HepG2 (cell line): ENCODE measurements around the gene USP14. TPM values are rescaled to one million over a fixed set of nuclear protein-coding genes. Genes with fewer than 3 reads are reported as not detected.
A peak's percentile ranks its signal among the peaks of the same experiment; 100 is the strongest.
"Not testable (repeated sequence)": the region's sequence is repeated elsewhere in the genome, so short reads cannot be mapped to it uniquely, and the experiment has no call there.

Source experiments
- ATAC-seq: fragments of 200-7000 bp; cut with Tn5 transposase; 3 replicates; pipeline ENCODE4 v1.9.1; 2020; ENCODE audit warnings: mild to moderate bottlenecking, moderate library complexity
- BruUV-seq: library from RNA; stranded (reverse); fragments of 400-500 nt; replicated peaks from 2 replicates; lab custom pipeline; 2021; lab: Mats Ljungman, UMichigan
- CTCF ChIA-PET: fragments of 300-600 bp; formaldehyde crosslinking; extraction: SDS; loops from one replicate; lab custom pipeline; 2021; ENCODE audit warnings: low total read pairs, inconsistent platforms, low intra/inter-chr PET ratio; lab: Yijun Ruan, JAX
- POLR2A ChIA-PET: fragments of 350-600 bp; sonication (Branson Sonifier 250); formaldehyde crosslinking; loops from one replicate; lab custom pipeline; 2020; ENCODE audit warnings: antibody characterized with exemption, inconsistent platforms; lab: Yijun Ruan, JAX
- DNase-seq: peaks from one replicate; pipeline ENCODE4 v3.0.0-alpha.2; 2015; ENCODE audit warnings: low spot score
- FAIRE-seq: peaks from 3 replicates; lab custom pipeline; 2011; peaks lifted over from hg19 to GRCh38; lab: Jason Lieb, UNC
- H2AFZ ChIP-seq: one replicate; pipeline ENCODE4 v1.6.1; 2011; ENCODE audit warnings: low read length, inconsistent platforms
- H3K27ac ChIP-seq: fragments of 300-600 bp; 3 replicates; pipeline ENCODE4 v1.8.0; 2011; ENCODE audit warnings: mixed run types, mild to moderate bottlenecking, mixed read lengths, low read length, inconsistent platforms; ENCODE audit not compliant: insufficient read depth; ENCODE audit errors: extremely low read length
- H3K27me3 ChIP-seq, 2 experiments: fragments of 200-600 bp in 1 of 2; 2 replicates in 1 of 2; 3 replicates in 1 of 2; pipeline versions ENCODE4 v1.6.0 to v1.8.0; 2011; ENCODE audit warnings: low read length in 2 of 2, mild to moderate bottlenecking in 2 of 2, moderate library complexity in 2 of 2, inconsistent platforms in 1 of 2; ENCODE audit not compliant: insufficient read depth in 2 of 2, control insufficient read depth in 1 of 2
- H3K36me3 ChIP-seq, 2 experiments: fragments of 200-600 bp in 1 of 2; replicated peaks in 1 of 2; 2 replicates in 1 of 2; 3 replicates in 1 of 2; pipeline versions ENCODE4 v1.5.1 to v1.8.0; 2011; ENCODE audit warnings: low read length in 2 of 2, inconsistent platforms in 1 of 2; ENCODE audit not compliant: insufficient read depth in 2 of 2, control insufficient read depth in 1 of 2
- H3K4me1 ChIP-seq: 2 replicates; pipeline ENCODE4 v1.5.1; 2012; ENCODE audit warnings: low read length, inconsistent platforms; ENCODE audit not compliant: insufficient read depth
- H3K4me2 ChIP-seq: 2 replicates; pipeline ENCODE4 v1.6.0; 2011; ENCODE audit warnings: low read depth, low read length, inconsistent platforms
- H3K4me3 ChIP-seq, 3 experiments: fragments of 200-600 bp in 1 of 3; sonication (generic), shearing (Covaris generic) in 1 of 3; replicated peaks in 1 of 3; 2 replicates each; pipeline ENCODE4 v1.5.1; 2011 to 2016; ENCODE audit warnings: low read length in 3 of 3, inconsistent platforms in 2 of 3, low read depth in 2 of 3, mild to moderate bottlenecking in 2 of 3, control low read depth in 1 of 3, mixed read lengths in 1 of 3; ENCODE audit not compliant: insufficient read depth in 1 of 3
- H3K79me2 ChIP-seq: one replicate; pipeline ENCODE4 v1.6.1; 2011; ENCODE audit warnings: low read length, inconsistent platforms; ENCODE audit not compliant: insufficient read depth
- H3K9ac ChIP-seq: 2 replicates; pipeline ENCODE4 v1.6.0; 2011; ENCODE audit warnings: mild to moderate bottlenecking, low read depth, low read length, inconsistent platforms; ENCODE audit not compliant: insufficient read depth
- H3K9me3 ChIP-seq: 2 replicates; pipeline ENCODE4 v1.5.1; 2012; ENCODE audit warnings: mild to moderate bottlenecking, low read length
- H4K20me1 ChIP-seq: 2 replicates; pipeline ENCODE4 v1.6.0; 2011; ENCODE audit warnings: inconsistent platforms, mild to moderate bottlenecking, low read length, moderate library complexity; ENCODE audit not compliant: insufficient read depth
- ELF3 ChIP-seq: IDR thresholded peaks from 2 replicates; pipeline ENCODE4 v1.6.1; 2016; ENCODE audit warnings: missing genetic modification reagents, missing compliant biosample characterization
- EP300 ChIP-seq, 3 experiments: sonication (generic) in 1 of 3; formaldehyde crosslinking in 1 of 3; IDR thresholded peaks; 2 replicates each; pipeline versions ENCODE4 v1.5.1 to v1.6.1; 2011 to 2020; ENCODE audit warnings: low read depth in 2 of 3, low read length in 2 of 3, borderline replicate concordance in 1 of 3, improper control_type of control experiment in 1 of 3, mild to moderate bottlenecking in 1 of 3, missing genetic modification reagents in 1 of 3, moderate library complexity in 1 of 3
- FOXP1 ChIP-seq, 2 experiments: fragments of 450-650 bp in 1 of 2; IDR thresholded peaks; 2 replicates each; pipeline ENCODE4 v1.6.1; 2017 to 2018; ENCODE audit warnings: antibody characterized with exemption in 1 of 2
- MED1 ChIP-seq: sonication (generic); formaldehyde crosslinking; IDR thresholded peaks from 2 replicates; pipeline ENCODE4 v1.4.0; 2020; ENCODE audit warnings: missing genetic modification reagents
- RXRA ChIP-seq: sonication (generic); formaldehyde crosslinking; IDR thresholded peaks from 2 replicates; pipeline ENCODE4 v1.5.1; 2020; ENCODE audit warnings: missing genetic modification reagents
- RXRB ChIP-seq: IDR thresholded peaks from 2 replicates; pipeline ENCODE4 v1.6.1; 2016; ENCODE audit warnings: borderline replicate concordance, missing genetic modification reagents, missing compliant biosample characterization
- SOX13 ChIP-seq, 3 experiments: fragments of 450-650 bp in 1 of 3; sonication (generic) in 1 of 3; formaldehyde crosslinking in 1 of 3; IDR thresholded peaks in 2 of 3; conservative IDR thresholded peaks in 1 of 3; 2 replicates each; pipeline versions ENCODE4 v1.5.0 to v1.6.1; 2016 to 2020; ENCODE audit warnings: antibody characterized with exemption in 1 of 3, mild to moderate bottlenecking in 1 of 3, missing compliant biosample characterization in 1 of 3, missing genetic modification reagents in 1 of 3, moderate library complexity in 1 of 3
- SOX5 ChIP-seq: IDR thresholded peaks from 2 replicates; pipeline ENCODE4 v1.6.1; 2016; ENCODE audit warnings: borderline replicate concordance
- ZNF792 ChIP-seq: IDR thresholded peaks from 2 replicates; pipeline ENCODE4 v1.6.1; 2016
- WGBS: methylation state at CpG from one replicate; pipeline ENCODE4 v1.1.6; 2017; ENCODE audit warnings: low lambda C conversion rate; 5-methylcytosine and 5-hydroxymethylcytosine counted together
- in situ Hi-C: cut with HindIII; loops from 2 replicates; pipeline ENCODE4 v1.10.0; 2017; ENCODE audit warnings: low pct_unique_long_range_greater_than_20kb; ENCODE audit not compliant: extremely low pct_ligation_motif_present
- intact Hi-C: fragments of 100-400 bp; cut with micrococcal nuclease; formaldehyde crosslinking; loops from one replicate; pipeline ENCODE4 v1.10.0; 2022; ENCODE audit not compliant: unreplicated experiment
- polyA plus RNA-seq, 8 experiments: library from polyadenylated mRNA; depleted of rRNA in 3 of 8; stranded (reverse) in 7 of 8; unstranded in 1 of 8; fragments of >200 nt; fragmentation: Illumina TruSeq in 4 of 8; extraction: Trizol in 4 of 8; gene quantifications; 2 replicates each; pipeline versions ENCODE4 v1.2.1 to v1.2.3, GENCODE V29; 2011 to 2016; ENCODE audit warnings: low read depth in 4 of 8, missing spikeins in 1 of 8, mixed read lengths in 1 of 8; ENCODE audit not compliant: insufficient read depth in 1 of 8
- total RNA-seq, 5 experiments: library from RNA; depleted of rRNA; stranded (reverse); fragments of >200 nt; fragmentation: Illumina TruSeq; extraction: Trizol; gene quantifications; 2 replicates each; pipeline ENCODE4 v1.2.3, GENCODE V29; 2016; ENCODE audit warnings: low read depth in 1 of 5
- TF ChIP-seq, protein P1 (sequence below): sonication (generic); formaldehyde crosslinking; IDR thresholded peaks from 2 replicates; pipeline ENCODE4 v1.5.0; 2020; ENCODE audit warnings: mild to moderate bottlenecking, missing genetic modification reagents, borderline replicate concordance
- TF ChIP-seq, protein P2 (sequence below): sonication (generic); formaldehyde crosslinking; IDR thresholded peaks from 2 replicates; pipeline ENCODE4 v1.4.0; 2020; ENCODE audit warnings: missing genetic modification reagents
- TF ChIP-seq, protein P3 (sequence below), 2 experiments: fragments of 450-650 bp in 1 of 2; sonication (generic) in 1 of 2; formaldehyde crosslinking; IDR thresholded peaks; 2 replicates each; pipeline versions ENCODE4 v1.5.0 to v1.8.0; 2020 to 2022; ENCODE audit warnings: mild to moderate bottlenecking in 1 of 2, missing genetic modification reagents in 1 of 2
- TF ChIP-seq, protein P4 (sequence below): sonication (generic); formaldehyde crosslinking; IDR thresholded peaks from 2 replicates; pipeline ENCODE4 v1.4.0; 2020; ENCODE audit warnings: missing genetic modification reagents

USP14 gene
- total and polyA plus RNA-seq, 2 of the 13 experiments (the other 11 are each of a cell fraction or from before 2014, with no cell fraction given): 14.7 to 16.6 TPM

DNA sequence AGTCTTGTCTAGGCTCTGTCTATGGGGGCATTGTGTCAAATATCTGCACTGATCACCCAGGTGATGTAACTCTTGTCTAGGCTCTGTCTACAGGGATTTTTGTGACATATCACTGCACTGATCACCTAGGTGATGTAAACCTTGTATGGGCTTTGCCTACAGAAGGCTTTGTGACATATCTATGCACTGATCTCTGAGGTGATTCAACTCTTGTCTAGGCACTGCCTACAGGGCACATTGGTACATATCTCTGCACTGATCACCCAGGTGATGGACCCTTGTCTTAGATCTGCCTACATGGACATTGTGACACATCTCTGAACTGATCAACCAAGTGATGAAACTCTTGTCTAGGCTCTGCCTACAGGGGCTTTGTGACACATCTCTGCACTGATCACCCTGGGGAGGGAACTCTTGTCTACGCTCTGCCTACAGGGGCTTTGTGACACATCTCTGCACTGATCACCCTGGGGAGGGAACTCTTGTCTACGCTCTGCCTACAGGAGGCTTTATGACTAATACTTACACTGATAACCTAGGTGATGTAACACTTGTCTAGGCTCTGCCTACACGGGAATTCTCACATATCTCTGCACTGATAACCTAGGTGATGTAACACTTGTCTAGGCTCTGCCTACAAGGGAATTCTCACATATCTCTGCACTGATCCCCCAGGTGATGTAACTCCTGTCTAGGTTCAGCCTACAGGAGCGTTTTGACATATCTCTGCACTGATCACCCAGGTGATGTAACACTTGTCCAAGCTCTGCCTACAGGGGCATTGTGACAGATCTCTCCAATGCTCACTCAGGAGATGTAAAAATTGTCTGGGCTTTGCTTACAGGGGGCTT lies 47.8 kb upstream of the USP14 start:
- WGBS: 16% methylated on average over 4 of the region's 4 CpGs
- H3K27me3 ChIP-seq; BruUV-seq; FAIRE-seq; ATAC-seq; H3K9ac ChIP-seq; H2AFZ ChIP-seq; in situ Hi-C loops; H4K20me1 ChIP-seq; POLR2A ChIA-PET; H3K4me3 ChIP-seq; H3K36me3 ChIP-seq; H3K79me2 ChIP-seq; H3K27ac ChIP-seq; TF ChIP-seq EP300 (IDR thresholded peaks at IDR 0.05; ENCODE audit: low read depth in 2 of 2, low read length in 2 of 2); FOXP1 (IDR thresholded peaks at IDR 0.05); SOX13 (IDR thresholded peaks at IDR 0.05): not testable (repeated sequence)
- DNase-seq: peak; percentile 37
- intact Hi-C loops: loop anchor here (5.0 kb wide), 1 partner anchor 47 kb away; the partner anchor contains the start of gene USP14
- H3K9me3 ChIP-seq: peaks cover 31% of the 10 kb centered on the region
- H3K4me1 ChIP-seq: peaks cover 32% of the 10 kb centered on the region
- CTCF ChIA-PET: interaction anchor here (0.8 kb wide), 1 partner anchor 48 kb away, joined by 3 read pairs; the partner anchor contains the start of gene USP14
- H3K4me2 ChIP-seq: peak overlapping the region; percentile 80; the same call in 1 of the 2 replicates
- TF ChIP-seq, protein P1, sequence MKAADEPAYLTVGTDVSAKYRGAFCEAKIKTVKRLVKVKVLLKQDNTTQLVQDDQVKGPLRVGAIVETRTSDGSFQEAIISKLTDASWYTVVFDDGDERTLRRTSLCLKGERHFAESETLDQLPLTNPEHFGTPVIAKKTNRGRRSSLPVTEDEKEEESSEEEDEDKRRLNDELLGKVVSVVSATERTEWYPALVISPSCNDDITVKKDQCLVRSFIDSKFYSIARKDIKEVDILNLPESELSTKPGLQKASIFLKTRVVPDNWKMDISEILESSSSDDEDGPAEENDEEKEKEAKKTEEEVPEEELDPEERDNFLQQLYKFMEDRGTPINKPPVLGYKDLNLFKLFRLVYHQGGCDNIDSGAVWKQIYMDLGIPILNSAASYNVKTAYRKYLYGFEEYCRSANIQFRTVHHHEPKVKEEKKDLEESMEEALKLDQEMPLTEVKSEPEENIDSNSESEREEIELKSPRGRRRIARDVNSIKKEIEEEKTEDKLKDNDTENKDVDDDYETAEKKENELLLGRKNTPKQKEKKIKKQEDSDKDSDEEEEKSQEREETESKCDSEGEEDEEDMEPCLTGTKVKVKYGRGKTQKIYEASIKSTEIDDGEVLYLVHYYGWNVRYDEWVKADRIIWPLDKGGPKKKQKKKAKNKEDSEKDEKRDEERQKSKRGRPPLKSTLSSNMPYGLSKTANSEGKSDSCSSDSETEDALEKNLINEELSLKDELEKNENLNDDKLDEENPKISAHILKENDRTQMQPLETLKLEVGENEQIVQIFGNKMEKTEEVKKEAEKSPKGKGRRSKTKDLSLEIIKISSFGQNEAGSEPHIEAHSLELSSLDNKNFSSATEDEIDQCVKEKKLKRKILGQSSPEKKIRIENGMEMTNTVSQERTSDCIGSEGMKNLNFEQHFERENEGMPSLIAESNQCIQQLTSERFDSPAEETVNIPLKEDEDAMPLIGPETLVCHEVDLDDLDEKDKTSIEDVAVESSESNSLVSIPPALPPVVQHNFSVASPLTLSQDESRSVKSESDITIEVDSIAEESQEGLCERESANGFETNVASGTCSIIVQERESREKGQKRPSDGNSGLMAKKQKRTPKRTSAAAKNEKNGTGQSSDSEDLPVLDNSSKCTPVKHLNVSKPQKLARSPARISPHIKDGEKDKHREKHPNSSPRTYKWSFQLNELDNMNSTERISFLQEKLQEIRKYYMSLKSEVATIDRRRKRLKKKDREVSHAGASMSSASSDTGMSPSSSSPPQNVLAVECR (CRISPR knock-in tag): 0 out of 2 replicates have a peak, but pooled peaks have one; percentile 1
- TF ChIP-seq SOX5 (CRISPR knock-in tag): peak; percentile 23; the same call in 1 of the 2 replicates
- TF ChIP-seq RXRA: peak; percentile 24; the same call in 1 of the 2 replicates
- TF ChIP-seq, protein P2, sequence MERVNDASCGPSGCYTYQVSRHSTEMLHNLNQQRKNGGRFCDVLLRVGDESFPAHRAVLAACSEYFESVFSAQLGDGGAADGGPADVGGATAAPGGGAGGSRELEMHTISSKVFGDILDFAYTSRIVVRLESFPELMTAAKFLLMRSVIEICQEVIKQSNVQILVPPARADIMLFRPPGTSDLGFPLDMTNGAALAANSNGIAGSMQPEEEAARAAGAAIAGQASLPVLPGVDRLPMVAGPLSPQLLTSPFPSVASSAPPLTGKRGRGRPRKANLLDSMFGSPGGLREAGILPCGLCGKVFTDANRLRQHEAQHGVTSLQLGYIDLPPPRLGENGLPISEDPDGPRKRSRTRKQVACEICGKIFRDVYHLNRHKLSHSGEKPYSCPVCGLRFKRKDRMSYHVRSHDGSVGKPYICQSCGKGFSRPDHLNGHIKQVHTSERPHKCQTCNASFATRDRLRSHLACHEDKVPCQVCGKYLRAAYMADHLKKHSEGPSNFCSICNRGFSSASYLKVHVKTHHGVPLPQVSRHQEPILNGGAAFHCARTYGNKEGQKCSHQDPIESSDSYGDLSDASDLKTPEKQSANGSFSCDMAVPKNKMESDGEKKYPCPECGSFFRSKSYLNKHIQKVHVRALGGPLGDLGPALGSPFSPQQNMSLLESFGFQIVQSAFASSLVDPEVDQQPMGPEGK (CRISPR knock-in tag): peak; percentile 38; the same call in 1 of the 2 replicates
- peak; percentile 74 for TF ChIP-seq RXRB
- TF ChIP-seq MED1 (CRISPR knock-in tag): peak; percentile 30; the same call in 1 of the 2 replicates
- TF ChIP-seq, protein P3, sequence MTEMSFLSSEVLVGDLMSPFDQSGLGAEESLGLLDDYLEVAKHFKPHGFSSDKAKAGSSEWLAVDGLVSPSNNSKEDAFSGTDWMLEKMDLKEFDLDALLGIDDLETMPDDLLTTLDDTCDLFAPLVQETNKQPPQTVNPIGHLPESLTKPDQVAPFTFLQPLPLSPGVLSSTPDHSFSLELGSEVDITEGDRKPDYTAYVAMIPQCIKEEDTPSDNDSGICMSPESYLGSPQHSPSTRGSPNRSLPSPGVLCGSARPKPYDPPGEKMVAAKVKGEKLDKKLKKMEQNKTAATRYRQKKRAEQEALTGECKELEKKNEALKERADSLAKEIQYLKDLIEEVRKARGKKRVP (CRISPR knock-in tag; IDR thresholded peaks at IDR 0.05): peak in 1 of 2 experiments; percentile 96; a peak in 2 of 4 replicates
- TF ChIP-seq EP300 (CRISPR knock-in tag; IDR thresholded peaks at IDR 0.05; ENCODE audit: borderline replicate concordance): 0 out of 2 replicates have a peak, but pooled peaks have one; percentile 12
- TF ChIP-seq ZNF792 (CRISPR knock-in tag): 0 out of 2 replicates have a peak, but pooled peaks have one; percentile 34
- TF ChIP-seq, protein P4, sequence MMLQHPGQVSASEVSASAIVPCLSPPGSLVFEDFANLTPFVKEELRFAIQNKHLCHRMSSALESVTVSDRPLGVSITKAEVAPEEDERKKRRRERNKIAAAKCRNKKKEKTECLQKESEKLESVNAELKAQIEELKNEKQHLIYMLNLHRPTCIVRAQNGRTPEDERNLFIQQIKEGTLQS (CRISPR knock-in tag): peak; percentile 93
- TF ChIP-seq FOXP1 (CRISPR knock-in tag; IDR thresholded peaks at IDR 0.05): peak; percentile 9; the same call in 1 of the 2 replicates
- peak; percentile 29; the same call in 1 of the 2 replicates for TF ChIP-seq ELF3
- peak in 1 of 2 experiments; percentile 37; a peak in 1 of 4 replicates for TF ChIP-seq SOX13 (CRISPR knock-in tag; conservative IDR thresholded peaks at IDR 0.05 in 1 of 2, IDR thresholded peaks at IDR 0.05 in 1 of 2)
